Endometrium (tissue), 2 donors: Measurements from ENCODE around the gene ZNF22.

Experiments
- FAIRE-seq: peaks from 2 replicates; lab custom pipeline; 2012; peaks lifted over from hg19 to GRCh38; lab: Jason Lieb, UNC
- donor health status: control.
- donor health status: control.

Gene ZNF22

DNA sequence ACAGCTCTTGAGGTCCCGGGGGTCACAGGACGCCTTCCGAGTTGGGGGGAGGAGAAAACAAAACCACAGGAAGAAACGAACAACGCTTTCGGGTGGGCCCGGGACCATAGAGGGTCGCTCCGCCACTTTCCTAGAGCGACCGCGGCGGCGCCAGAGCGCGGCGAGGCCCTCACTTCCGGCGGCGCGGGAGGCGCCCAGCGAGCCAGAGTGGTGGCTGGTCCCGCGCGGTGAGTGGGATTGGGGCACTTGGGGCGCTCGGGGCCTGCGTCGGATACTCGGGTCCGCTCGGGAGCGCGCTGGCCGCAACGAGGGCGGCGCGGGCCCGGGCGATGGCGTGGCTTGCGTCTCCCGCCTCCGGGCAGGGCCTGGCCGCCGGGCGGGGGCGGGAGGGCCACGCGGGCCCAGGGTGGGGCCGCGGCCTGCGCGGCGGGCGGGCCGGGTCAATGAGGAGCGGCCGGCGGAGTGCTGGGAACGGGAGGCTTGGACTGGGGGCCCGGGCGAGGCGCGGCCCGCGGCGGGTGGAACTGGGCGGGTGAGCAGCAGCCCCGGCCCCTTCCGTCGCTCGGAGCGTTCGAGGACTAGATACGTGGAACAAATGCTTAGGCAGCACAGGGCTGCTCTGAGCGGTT is at the start of gene ZNF22:
ZNF22 (plus strand) TSS at position 172 of the 629 bp plus-strand sequence. CDS start 2,446 bp downstream, outside the sequence.
- no peak for FAIRE-seq

DNA sequence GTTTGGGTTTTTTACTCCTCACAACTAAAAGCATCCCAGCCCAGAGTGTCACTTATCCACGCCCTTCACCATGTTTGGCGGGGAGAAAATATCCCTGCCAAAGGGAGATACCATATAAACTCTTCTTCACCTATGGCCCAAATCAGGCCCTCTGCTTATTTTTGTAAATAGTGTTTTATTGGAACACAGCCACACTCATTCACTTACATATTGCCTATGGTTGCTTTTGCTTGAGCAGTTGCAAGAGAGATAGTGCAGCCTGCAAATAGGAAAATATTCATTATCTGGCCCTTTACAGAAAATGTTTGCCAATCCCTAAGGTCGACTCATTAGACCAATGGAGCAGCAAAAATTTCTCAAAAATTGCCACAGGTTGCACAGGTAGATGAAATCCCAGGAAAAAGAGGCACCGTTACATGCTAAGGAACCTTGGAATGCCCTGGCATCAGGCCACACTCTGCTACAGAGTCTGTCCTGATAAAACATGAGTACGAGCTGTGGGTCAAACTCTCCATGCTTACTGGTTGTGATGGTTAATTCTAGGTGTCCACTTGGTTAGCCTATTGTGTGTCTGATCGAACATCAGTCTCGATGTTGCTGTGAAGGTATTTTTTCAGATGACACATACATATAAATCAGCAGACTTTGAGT is 49.0 kb upstream of the ZNF22 start:
- no peak for FAIRE-seq

DNA sequence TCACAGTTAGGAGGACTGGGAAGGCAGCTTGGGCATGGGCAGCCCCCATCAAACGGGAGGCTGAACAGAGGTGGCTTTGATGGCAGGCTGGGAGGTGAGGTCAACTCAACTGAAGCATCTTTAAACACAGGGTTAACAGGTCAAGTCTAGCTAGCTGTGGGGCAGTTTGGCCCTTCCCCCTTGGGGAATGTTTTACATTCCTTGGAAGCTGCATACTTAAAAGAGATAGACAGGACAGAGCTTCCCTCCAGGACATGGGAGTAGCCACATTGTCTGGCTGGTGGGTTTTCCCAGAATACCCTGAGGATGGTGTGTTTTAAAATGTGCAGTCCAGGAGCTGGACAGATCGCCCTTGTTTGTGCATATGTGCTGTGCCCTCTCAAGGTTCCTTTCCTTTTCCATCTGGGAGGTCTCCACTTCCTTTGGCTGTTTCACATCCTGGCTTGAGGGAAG is 47.9 kb upstream of the ZNF22 start:
- FAIRE-seq: no peak

GRCh38 chr10:44954042-44954441 is 46.7 kb upstream of the ZNF22 start:
- FAIRE-seq: no peak

DNA sequence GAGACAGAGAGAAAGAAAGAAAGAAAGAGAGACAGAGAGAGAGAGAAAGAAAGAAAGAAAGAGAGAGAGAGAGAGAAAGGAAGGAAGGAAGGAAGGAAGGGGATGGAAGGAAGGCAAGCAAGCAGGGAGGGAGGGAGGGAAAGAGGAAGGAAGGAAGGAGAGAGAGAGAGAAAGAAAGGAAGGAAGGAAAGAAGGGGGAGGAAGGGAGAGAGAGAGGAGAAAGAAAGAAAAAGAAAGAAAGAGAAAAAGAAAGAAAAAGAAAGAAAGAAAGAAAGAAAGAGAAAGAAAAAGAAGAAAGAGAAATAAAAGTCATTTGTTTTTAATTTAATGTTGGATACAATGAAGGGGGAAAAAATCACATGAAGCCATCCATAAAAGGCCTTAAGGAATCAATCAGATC is 45.8 kb upstream of the ZNF22 start:
- no peak for FAIRE-seq

GRCh38 chr10:44955413-44956070 is 45.2 kb upstream of the ZNF22 start:
- FAIRE-seq: no peak

GRCh38 chr10:44956226-44956625 is 44.5 kb upstream of the ZNF22 start:
- no peak for FAIRE-seq

DNA sequence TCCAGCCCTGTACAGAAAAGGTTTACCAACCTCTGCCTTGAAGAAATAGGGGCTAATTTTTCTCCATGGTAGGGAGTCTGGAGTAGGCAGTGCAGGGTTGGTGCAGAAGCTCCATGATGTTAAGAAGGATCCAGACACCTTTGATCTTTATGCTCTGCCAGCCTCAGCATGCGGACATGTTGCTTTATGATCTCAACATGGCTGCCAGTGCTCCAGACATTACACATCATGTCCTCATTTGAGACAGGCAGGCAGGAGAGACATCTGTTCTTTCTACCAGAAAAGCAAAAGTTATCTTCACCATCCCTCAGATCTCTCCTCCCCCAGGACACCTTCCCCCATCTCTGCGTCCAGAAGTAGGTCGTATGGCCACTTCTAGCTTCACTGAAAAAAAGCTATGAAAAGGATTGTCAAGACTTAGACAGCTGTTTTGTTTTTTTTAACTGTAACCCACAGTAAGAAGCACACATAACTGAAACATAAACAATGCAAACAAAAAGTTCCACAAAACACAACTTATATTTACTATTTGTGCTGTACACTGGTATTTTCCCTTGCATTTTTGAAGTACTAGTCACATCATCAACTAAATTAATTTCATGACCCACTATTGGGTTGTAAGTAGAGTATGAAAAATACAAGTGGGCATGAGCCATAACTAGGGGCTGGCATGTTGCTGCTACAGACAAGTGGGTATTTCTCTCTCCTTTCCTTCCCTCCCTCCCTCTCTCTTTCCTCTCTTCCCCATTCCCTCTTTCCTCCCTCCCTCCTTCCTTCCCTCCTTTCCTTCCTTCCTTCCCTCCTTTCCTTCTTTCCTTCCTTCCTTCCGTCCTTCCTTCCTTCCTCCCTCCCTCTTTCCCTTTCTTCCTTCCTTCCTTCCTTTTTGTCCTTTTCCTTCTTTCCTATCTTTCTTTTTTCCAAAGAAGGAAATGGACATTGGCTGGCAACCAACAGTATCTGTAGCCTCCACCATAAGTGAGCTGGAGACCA is 43.7 kb upstream of the ZNF22 start:
- FAIRE-seq: no peak

DNA sequence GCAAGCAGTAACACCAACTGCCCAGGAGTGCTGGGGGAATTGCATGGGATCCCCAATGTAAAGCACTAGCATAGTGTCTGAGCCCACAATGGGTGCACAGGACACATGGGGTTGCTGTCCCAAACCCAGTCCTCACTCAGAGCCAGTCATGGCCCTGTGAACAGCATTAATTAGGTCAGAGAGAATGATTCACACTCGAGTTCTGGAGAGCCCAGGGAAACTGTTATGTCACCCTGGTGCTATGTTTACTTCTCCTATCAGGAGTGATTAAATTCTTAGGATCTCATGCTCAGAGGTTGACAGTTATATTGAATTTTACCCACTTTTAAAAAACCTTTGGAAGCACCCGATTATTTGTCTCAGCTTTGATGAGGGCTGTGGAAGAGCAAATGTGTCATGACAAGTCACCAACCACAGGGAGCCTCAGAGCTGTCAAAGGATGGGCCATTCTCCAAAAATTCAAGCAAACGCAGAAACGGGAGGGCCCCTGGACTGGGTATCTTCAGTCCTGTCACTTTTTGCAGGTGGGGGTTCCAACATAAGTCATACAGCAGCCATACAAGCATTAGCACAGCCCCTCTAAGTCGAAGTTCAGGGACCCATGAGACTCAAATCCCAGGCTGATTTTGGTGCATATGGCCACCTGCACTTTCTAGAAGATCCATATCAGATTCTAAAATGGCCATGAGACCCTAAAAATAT is 42.4 kb upstream of the ZNF22 start:
- FAIRE-seq: no peak

GRCh38 chr10:44958898-44959246 is 41.9 kb upstream of the ZNF22 start:
- FAIRE-seq: no peak

- no peak for FAIRE-seq
These were observed 41.3 kb upstream of the ZNF22 start, which contains the start of gene RASSF4 for GRCh38 chr10:44959247-44960087. Gene RASSF4 (plus strand): TSS chr10:44959802. CDS start chr10:44970203, 10,401 bp downstream.

GRCh38 chr10:44960088-44960460 is 40.6 kb upstream of the ZNF22 start:
- no peak for FAIRE-seq

DNA sequence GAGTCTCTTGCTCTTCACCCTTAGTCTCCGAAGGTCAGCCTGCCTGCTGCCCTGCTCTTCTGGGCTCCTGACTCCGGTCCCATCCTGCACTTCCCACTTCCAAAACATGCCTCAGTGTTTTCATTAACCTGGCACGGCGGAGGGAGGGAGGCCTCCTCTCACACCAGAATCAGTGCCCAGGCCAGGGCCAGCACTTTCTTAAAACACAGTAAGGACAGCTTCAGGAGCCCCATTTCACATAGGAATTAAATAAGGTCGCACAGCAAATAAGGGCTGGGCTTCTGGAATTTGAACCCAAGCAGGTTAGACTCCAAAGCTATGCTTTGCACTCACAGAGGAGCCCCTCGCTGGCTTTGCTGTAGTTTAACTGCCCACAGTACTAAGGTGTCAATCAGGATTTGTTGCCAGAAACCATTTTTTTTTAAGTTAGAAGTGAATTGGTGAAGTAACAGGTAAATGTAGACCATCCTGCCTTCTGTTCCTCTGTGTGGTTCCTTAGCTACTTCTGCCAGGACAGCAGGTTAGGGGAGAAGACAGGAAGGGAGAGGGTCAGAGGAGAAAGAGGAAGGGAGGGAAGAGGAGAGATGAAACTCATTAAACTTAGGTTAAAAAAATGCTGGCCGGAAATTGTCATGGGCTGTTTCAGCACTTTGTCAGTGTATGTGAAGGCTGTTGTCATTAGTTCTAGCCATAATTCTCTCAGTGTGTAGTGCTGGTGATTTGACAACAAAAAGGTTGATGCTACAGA is 40.1 kb upstream of the ZNF22 start:
- no peak for FAIRE-seq

GRCh38 chr10:44961230-44961571 is 39.5 kb upstream of the ZNF22 start:
- FAIRE-seq: no peak

DNA sequence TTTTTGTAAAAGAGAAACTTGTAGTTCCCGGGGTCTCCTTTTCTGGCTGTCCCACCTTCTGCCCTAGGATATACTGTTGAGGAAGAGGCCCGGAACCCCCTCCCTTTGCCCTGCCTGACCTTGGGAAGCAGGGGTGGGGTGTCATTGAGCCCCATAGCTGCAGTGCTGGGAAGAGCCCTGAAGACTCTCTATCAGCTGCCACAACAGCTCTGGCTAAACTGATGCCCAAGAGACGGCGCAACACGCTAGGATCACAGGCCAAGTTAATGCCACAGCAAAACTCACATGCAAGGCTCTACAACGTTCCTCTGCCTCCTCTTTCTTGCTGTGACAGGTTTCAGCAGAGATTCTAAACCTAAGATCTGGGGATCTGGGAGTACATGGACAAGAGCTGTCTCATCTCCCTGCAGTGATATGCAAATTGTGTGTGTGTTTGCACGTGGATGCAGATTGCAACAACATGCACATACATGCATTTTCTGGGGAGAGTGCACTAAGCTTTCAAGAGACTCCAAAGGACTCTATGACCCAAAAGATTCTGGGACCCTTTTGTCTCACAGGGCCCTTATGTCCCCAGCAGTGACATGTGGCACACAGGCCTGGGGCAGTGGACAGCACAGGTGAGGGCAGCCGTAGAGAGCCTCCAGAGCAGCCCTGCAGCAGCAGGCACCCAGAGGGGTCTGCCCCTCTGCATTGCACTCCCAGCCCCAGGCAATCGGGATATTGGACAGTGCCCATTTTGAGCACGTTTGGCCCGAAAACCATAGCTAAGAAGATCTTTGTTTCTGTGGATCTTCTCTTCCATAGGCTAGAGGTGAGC is 38.6 kb upstream of the ZNF22 start:
- FAIRE-seq: no peak

DNA sequence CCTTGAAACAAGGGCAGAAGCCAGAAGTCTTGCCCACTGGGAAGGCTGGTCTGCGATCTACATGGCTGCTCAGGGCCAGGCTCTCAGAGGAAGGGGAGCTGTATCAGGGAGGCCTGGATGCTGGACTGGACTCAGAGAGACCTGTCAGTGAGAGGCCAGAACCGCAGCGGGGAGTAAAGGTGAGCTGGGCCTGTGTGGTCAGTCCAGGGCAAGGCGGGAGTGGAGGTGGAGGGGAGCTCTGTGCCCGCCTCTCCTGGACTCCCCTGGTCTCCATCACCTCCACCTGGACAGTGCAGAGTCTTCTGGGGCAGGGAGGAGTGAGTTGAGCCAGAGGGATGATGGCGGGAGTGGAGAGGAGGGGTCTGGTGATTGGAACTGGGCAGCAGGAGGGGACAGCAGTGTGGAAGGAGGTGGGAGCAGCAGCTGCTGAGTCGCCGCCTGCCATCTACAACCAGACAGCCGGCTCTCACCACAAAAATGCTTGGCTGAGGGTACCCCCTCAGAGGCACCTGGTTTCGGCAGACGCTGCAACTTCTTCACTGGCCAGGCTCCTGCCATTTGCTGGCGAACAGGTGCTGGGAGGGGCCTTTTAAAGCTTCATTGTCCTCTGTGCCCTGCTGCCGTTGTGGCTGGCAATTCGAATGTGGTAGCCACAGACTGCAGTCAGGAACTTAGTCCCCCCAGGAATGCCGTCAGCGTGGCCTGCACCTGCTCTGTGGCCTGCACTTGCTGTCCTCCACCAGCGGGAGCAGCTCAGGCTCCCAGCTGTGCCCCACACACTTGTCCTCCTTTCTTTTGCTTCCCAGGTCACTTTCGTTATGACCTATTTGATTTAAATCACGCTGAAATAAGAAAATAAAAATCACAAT is 37.6 kb upstream of the ZNF22 start:
- FAIRE-seq: no peak

- FAIRE-seq: no peak
These were observed 36.7 kb upstream of the ZNF22 start for GRCh38 chr10:44963772-44964633.
